ENCODE measurements around the gene TTBK2.

DNA sequence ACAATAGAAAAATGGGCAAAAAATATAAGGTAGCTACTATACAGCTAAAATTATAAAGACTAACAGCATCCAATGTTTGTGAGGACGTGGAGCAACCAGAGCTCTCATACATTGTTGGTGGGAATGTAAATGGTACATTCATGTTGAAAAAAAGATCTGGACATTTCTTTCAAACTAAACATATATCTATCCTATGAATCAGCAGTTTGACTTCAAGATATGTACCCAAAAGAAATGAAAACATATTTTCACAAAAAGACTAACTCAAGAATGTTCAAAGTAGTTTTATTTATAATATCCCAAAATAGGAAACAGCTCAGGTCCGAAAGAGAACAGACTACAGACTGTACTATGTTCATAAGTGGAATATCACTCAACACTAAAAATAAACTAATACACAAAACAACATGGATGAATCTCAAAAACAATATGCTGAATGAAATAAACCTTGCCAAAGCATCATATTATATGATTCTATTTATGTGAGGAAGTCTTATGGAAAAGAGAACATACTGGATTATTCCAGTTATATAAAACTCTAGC lies 8.8 kb upstream of the TTBK2 start:
- TF ChIP-seq, protein P1, sequence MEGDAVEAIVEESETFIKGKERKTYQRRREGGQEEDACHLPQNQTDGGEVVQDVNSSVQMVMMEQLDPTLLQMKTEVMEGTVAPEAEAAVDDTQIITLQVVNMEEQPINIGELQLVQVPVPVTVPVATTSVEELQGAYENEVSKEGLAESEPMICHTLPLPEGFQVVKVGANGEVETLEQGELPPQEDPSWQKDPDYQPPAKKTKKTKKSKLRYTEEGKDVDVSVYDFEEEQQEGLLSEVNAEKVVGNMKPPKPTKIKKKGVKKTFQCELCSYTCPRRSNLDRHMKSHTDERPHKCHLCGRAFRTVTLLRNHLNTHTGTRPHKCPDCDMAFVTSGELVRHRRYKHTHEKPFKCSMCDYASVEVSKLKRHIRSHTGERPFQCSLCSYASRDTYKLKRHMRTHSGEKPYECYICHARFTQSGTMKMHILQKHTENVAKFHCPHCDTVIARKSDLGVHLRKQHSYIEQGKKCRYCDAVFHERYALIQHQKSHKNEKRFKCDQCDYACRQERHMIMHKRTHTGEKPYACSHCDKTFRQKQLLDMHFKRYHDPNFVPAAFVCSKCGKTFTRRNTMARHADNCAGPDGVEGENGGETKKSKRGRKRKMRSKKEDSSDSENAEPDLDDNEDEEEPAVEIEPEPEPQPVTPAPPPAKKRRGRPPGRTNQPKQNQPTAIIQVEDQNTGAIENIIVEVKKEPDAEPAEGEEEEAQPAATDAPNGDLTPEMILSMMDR (IDR thresholded peaks at IDR 0.05; ENCODE audit: low read length) = no peak
- no peak for TF ChIP-seq EZH2 (optimal IDR thresholded peaks at IDR 0.05; ENCODE audit: low read depth, low read length)

Measured in MM.1S (cell line).